Gastrocnemius medialis (tissue), 4 donors: Measurements from ENCODE around the gene TMEFF1.

Source experiments
- CTCF ChIP-seq, 5 experiments: fragments of 450-650 bp in 3 of 5; fragments of 200-600 bp in 2 of 5; sonication (generic) in 2 of 5; IDR thresholded peaks in 4 of 5; conservative IDR thresholded peaks in 1 of 5; 1 replicate in 4 of 5; 2 replicates in 1 of 5; pipeline ENCODE4 v1.5.1; 2016 to 2019; ENCODE audit warnings: antibody characterized with exemption in 5 of 5, mild to moderate bottlenecking in 3 of 5, moderate library complexity in 3 of 5
- POLR2A ChIP-seq, 2 donors: fragments of 450-650 bp; IDR thresholded peaks; one replicate each; pipeline ENCODE4 v1.6.1; 2017; ENCODE audit warnings: antibody characterized with exemption in 2 of 2, mild to moderate bottlenecking in 2 of 2, moderate library complexity in 2 of 2

DNA sequence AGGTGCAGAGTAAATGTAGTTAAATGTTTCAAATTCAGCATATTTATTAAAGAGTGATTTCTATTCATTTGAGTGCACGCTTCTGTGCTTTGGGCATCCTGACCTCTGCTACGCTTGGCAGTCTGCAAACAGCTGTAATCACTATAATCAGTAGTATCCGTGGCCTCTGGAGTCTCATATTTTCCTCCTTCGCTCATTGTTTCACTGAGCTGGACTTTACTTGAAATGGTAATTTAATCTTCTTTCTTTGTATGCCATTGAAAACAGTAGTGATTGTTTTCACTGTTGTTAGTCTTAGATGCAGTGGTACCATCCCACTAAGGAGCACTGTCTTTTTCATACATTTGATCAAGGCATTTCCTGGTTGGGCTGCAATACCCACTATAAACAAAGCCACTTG, 61.5 kb downstream of the TMEFF1 start:
- TF ChIP-seq CTCF (IDR thresholded peaks at IDR 0.05 in 4 of 5, conservative IDR thresholded peaks at IDR 0.05 in 1 of 5) (no peak), POLR2A (IDR thresholded peaks at IDR 0.05) (no peak)
